HCT116 (cell line): ENCODE data around the gene KIF26B. TPM values are rescaled to one million over a fixed set of nuclear protein-coding genes. Genes with fewer than 3 reads are reported as not detected.

Experiments used
- ATAC-seq: fragments of 200-7000 bp; cut with Tn5 transposase; 2 replicates; pipeline ENCODE4 v1.9.1; 2020; ENCODE audit warnings: mild to moderate bottlenecking, moderate library complexity
- BruUV-seq: library from RNA; stranded (reverse); fragments of 400-500 nt; replicated peaks from 2 replicates; lab custom pipeline; 2021; lab: Mats Ljungman, UMichigan
- CTCF ChIA-PET: fragments of 300-600 bp; sonication (Branson Sonifier 250); formaldehyde crosslinking; loops from one replicate; lab custom pipeline; 2021; ENCODE audit warnings: antibody characterized with exemption; lab: Charles Lee
- POLR2A ChIA-PET: fragments of 300-600, 350-600 bp; sonication (Branson Sonifier 250); formaldehyde crosslinking; loops from one replicate; lab custom pipeline; 2021; ENCODE audit warnings: antibody characterized with exemption; lab: Charles Lee
- RAD21 ChIA-PET, 2 experiments: fragments of 300-600 bp; sonication (Branson Sonifier 250); formaldehyde crosslinking; loops; one replicate each; lab custom pipeline; 2023; ENCODE audit warnings: low total read pairs in 2 of 2; ENCODE audit not compliant: uncharacterized antibody in 2 of 2, unreplicated experiment in 2 of 2, low non-redundant PET in 1 of 2; lab: Charles Lee
- DNase-seq: peaks from one replicate; pipeline ENCODE4 v3.0.0-alpha.2; 2010; ENCODE audit warnings: low read depth, low spot score
- H2AFZ ChIP-seq: fragments of 200-600 bp; shearing (Covaris generic), sonication (generic); 2 replicates; pipeline ENCODE4 v1.6.1; 2017; ENCODE audit warnings: low read depth, mixed run types, mixed read lengths, antibody characterized with exemption, low read length; ENCODE audit not compliant: poor library complexity, severe bottlenecking
- H3K27ac ChIP-seq: 2 replicates; pipeline ENCODE4 v1.5.1; 2012; ENCODE audit warnings: low read depth, low read length
- H3K27me3 ChIP-seq: fragments of 200-600 bp; sonication (generic); 2 replicates; pipeline ENCODE4 v1.6.1; 2016; ENCODE audit warnings: mixed run types, low read length, mixed read lengths; ENCODE audit not compliant: insufficient read depth
- H3K36me3 ChIP-seq, 2 experiments: fragments of 200-500 bp in 1 of 2; fragments of 200-600 bp in 1 of 2; sonication (Bioruptor generic) in 1 of 2; sonication (generic) in 1 of 2; 2 replicates each; pipeline versions ENCODE4 v1.5.1 to v1.6.1; 2014 to 2016; ENCODE audit warnings: low read length in 2 of 2, inconsistent platforms in 1 of 2, mixed read lengths in 1 of 2, mixed run types in 1 of 2; ENCODE audit not compliant: insufficient read depth in 2 of 2, control insufficient read depth in 1 of 2
- H3K4me1 ChIP-seq, 2 experiments: fragments of 200-600 bp in 1 of 2; sonication (generic) in 1 of 2; 2 replicates each; pipeline versions ENCODE4 v1.5.1 to v1.6.1; 2012 to 2017; ENCODE audit warnings: low read length in 2 of 2, inconsistent platforms in 1 of 2, mild to moderate bottlenecking in 1 of 2, mixed read lengths in 1 of 2, mixed run types in 1 of 2, moderate library complexity in 1 of 2; ENCODE audit not compliant: insufficient read depth in 2 of 2, control insufficient read depth in 1 of 2
- H3K4me2 ChIP-seq: fragments of 200-600 bp; sonication (generic); 2 replicates; pipeline ENCODE4 v1.6.1; 2017; ENCODE audit warnings: mixed run types, low read length, mixed read lengths
- H3K4me3 ChIP-seq, 2 experiments: fragments of 200-600 bp in 1 of 2; sonication (generic) in 1 of 2; replicated peaks in 1 of 2; 2 replicates each; pipeline ENCODE4 v1.5.1; 2011 to 2016; ENCODE audit warnings: low read length in 2 of 2, control low read depth in 1 of 2, low read depth in 1 of 2, mild to moderate bottlenecking in 1 of 2, mixed read lengths in 1 of 2, mixed run types in 1 of 2
- H3K79me2 ChIP-seq: fragments of 200-600 bp; sonication (generic); 2 replicates; pipeline ENCODE4 v1.6.1; 2017; ENCODE audit warnings: mild to moderate bottlenecking, mixed run types, low read length, moderate library complexity, mixed read lengths; ENCODE audit not compliant: insufficient read depth
- H3K9ac ChIP-seq: fragments of 200-600 bp; sonication (generic); 2 replicates; pipeline ENCODE4 v1.6.1; 2016; ENCODE audit warnings: low read length, mixed read lengths
- H3K9me2 ChIP-seq: fragments of 200-600 bp; sonication (generic), shearing (Covaris generic); 2 replicates; pipeline ENCODE4 v1.6.1; 2017; ENCODE audit warnings: mixed run types, mild to moderate bottlenecking, moderate library complexity; ENCODE audit not compliant: insufficient read depth
- H3K9me3 ChIP-seq, 2 experiments: fragments of 200-500 bp in 1 of 2; fragments of 200-600 bp in 1 of 2; sonication (Bioruptor generic) in 1 of 2; sonication (generic) in 1 of 2; 2 replicates each; pipeline ENCODE4 v1.6.1; 2014 to 2017; ENCODE audit warnings: low read length in 2 of 2, mixed read lengths in 2 of 2, inconsistent platforms in 1 of 2, low read depth in 1 of 2, mild to moderate bottlenecking in 1 of 2, mixed run types in 1 of 2, moderate library complexity in 1 of 2; ENCODE audit not compliant: control insufficient read depth in 1 of 2, insufficient read depth in 1 of 2
- H4K20me1 ChIP-seq: fragments of 200-600 bp; sonication (generic), shearing (Covaris generic); 2 replicates; pipeline ENCODE4 v1.6.1; 2017; ENCODE audit warnings: mixed run types, mild to moderate bottlenecking, moderate library complexity; ENCODE audit not compliant: insufficient read depth
- CBX3 ChIP-seq: IDR thresholded peaks from 2 replicates; pipeline ENCODE4 v1.6.1; 2012; ENCODE audit warnings: low read depth
- ELF1 ChIP-seq: IDR thresholded peaks from 2 replicates; pipeline ENCODE4 v1.6.1; 2012; ENCODE audit warnings: low read depth, borderline replicate concordance
- EZH2 ChIP-seq: fragments of 200-600 bp; sonication (generic); IDR thresholded peaks from 2 replicates; pipeline ENCODE4 v1.6.1; 2017; ENCODE audit warnings: antibody characterized with exemption, mixed run types
- FOSL1 ChIP-seq: IDR thresholded peaks from 2 replicates; pipeline ENCODE4 v1.6.1; 2012; ENCODE audit warnings: low read depth
- JUND ChIP-seq: IDR thresholded peaks from 2 replicates; pipeline ENCODE4 v1.6.1; 2012
- RAD21 ChIP-seq: IDR thresholded peaks from 2 replicates; pipeline ENCODE4 v1.6.1; 2012; ENCODE audit warnings: low read depth, mild to moderate bottlenecking
- SP1 ChIP-seq: IDR thresholded peaks from 2 replicates; pipeline ENCODE4 v1.6.1; 2012; ENCODE audit warnings: low read depth
- YY1 ChIP-seq: IDR thresholded peaks from 2 replicates; pipeline ENCODE4 v1.6.1; 2011; ENCODE audit warnings: low read length, low read depth, moderate library complexity, mild to moderate bottlenecking; ENCODE audit not compliant: insufficient replicate concordance; ENCODE audit errors: extremely low read depth
- ZNF274 ChIP-seq: fragments of 200-500 bp; sonication (Bioruptor generic); IDR thresholded peaks from 2 replicates; pipeline ENCODE4 v1.6.1; 2014; ENCODE audit warnings: mild to moderate bottlenecking, low read depth, low read length, inconsistent platforms
- intact Hi-C: fragments of 100-400 bp; cut with micrococcal nuclease; formaldehyde crosslinking; loops from 2 replicates; pipeline ENCODE4 v1.10.0; 2022
- total RNA-seq: library from RNA; stranded (reverse); gene quantifications from one replicate; pipeline ENCODE4 v1.2.1, GENCODE V29; 2021; ENCODE audit not compliant: unreplicated experiment
- TF ChIP-seq, protein P1 (sequence below): IDR thresholded peaks from 2 replicates; pipeline ENCODE4 v1.6.1; 2012
- TF ChIP-seq, protein P2 (sequence below): IDR thresholded peaks from 2 replicates; pipeline ENCODE4 v1.6.1; 2011; ENCODE audit warnings: mild to moderate bottlenecking, low read length, moderate library complexity; ENCODE audit not compliant: insufficient replicate concordance; ENCODE audit errors: extremely low read depth
- TF ChIP-seq, protein P3 (sequence below): IDR thresholded peaks from 2 replicates; pipeline ENCODE4 v1.6.1; 2012

Gene KIF26B
- total RNA-seq, 1 experiment from 2014 or later, result 0.49 TPM

- CTCF ChIA-PET, result no interaction called here
- Histone ChIP-seq H3K36me3 (no peaks in the 10 kb centered on the region), H3K27ac (no peak overlapping the region), H3K27me3 (0 out of 2 replicates have a peak, but pooled peaks cover 5% of the 10 kb centered on the region), H3K4me2 (no peak overlapping the region), H4K20me1 (no peaks in the 10 kb centered on the region), H2AFZ (no peak overlapping the region), H3K9ac (no peak overlapping the region), H3K4me3 (no peak overlapping the region), H3K79me2 (no peaks in the 10 kb centered on the region), H3K4me1 (no peaks in the 10 kb centered on the region), H3K9me3 (no peaks in the 10 kb centered on the region), H3K9me2 (no peaks in the 10 kb centered on the region)
- no TSS peak for BruUV-seq
- RAD21 ChIA-PET, result interaction anchor here in 1 of 2 experiments (0.6 kb wide), 1 partner anchor 59 kb away, joined by 12 read pairs; no protein-coding TSS in a partner anchor
- no peak for ATAC-seq
- POLR2A ChIA-PET, result no interaction called here
- no peak for TF ChIP-seq YY1
- TF ChIP-seq ZNF274, result no peak
- TF ChIP-seq, protein P1, sequence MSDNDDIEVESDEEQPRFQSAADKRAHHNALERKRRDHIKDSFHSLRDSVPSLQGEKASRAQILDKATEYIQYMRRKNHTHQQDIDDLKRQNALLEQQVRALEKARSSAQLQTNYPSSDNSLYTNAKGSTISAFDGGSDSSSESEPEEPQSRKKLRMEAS, result no peak
- no peak for TF ChIP-seq FOSL1
- no peak for TF ChIP-seq EZH2
- TF ChIP-seq JUND, result no peak
- TF ChIP-seq, protein P2, sequence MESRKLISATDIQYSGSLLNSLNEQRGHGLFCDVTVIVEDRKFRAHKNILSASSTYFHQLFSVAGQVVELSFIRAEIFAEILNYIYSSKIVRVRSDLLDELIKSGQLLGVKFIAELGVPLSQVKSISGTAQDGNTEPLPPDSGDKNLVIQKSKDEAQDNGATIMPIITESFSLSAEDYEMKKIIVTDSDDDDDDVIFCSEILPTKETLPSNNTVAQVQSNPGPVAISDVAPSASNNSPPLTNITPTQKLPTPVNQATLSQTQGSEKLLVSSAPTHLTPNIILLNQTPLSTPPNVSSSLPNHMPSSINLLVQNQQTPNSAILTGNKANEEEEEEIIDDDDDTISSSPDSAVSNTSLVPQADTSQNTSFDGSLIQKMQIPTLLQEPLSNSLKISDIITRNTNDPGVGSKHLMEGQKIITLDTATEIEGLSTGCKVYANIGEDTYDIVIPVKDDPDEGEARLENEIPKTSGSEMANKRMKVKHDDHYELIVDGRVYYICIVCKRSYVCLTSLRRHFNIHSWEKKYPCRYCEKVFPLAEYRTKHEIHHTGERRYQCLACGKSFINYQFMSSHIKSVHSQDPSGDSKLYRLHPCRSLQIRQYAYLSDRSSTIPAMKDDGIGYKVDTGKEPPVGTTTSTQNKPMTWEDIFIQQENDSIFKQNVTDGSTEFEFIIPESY, result no peak
- no peak for TF ChIP-seq RAD21
- TF ChIP-seq CBX3, result no peak
- TF ChIP-seq, protein P3, sequence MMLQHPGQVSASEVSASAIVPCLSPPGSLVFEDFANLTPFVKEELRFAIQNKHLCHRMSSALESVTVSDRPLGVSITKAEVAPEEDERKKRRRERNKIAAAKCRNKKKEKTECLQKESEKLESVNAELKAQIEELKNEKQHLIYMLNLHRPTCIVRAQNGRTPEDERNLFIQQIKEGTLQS, result no peak
- TF ChIP-seq ELF1, result no peak
- TF ChIP-seq SP1, result no peak
- intact Hi-C loops, result no loop called here
- no peak for DNase-seq
Observed at GRCh38 chr1:245216366-245217115, 61.8 kb downstream of the KIF26B start.
